OCI-LY3 (cell line): ENCODE measurements around the gene KLHL36.

ENCODE experiments used
- H2AFZ ChIP-seq: fragments of 200-600, 300-600 bp; shearing (Covaris generic); 2 replicates; pipeline ENCODE4 v1.6.0; 2014; ENCODE audit warnings: antibody characterized with exemption, low read depth, low read length
- H3K27ac ChIP-seq: fragments of 200-600, 300-600 bp; sonication (generic); 2 replicates; pipeline ENCODE4 v1.5.1; 2014; ENCODE audit warnings: mild to moderate bottlenecking, low read length, moderate library complexity, mixed read lengths
- H3K27me3 ChIP-seq: fragments of 200-600, 300-600 bp; sonication (generic); 2 replicates; pipeline ENCODE4 v1.6.1; 2014; ENCODE audit warnings: low read depth, low read length, mixed read lengths
- H3K36me3 ChIP-seq: fragments of 200-600, 300-600 bp; sonication (generic); replicated peaks from 2 replicates; pipeline ENCODE3; 2014; ENCODE audit warnings: low read depth, low read length, mixed read lengths
- H3K4me1 ChIP-seq: fragments of 300-600, 200-600 bp; sonication (generic); 2 replicates; pipeline ENCODE4 v1.6.1; 2014; ENCODE audit warnings: low read length, mixed read lengths
- H3K4me2 ChIP-seq: fragments of 200-600, 300-600 bp; sonication (generic); 2 replicates; pipeline ENCODE4 v1.6.1; 2014; ENCODE audit warnings: low read length, mixed read lengths
- H3K4me3 ChIP-seq: fragments of 300-600, 200-600 bp; sonication (generic); 2 replicates; pipeline ENCODE4 v1.5.1; 2014; ENCODE audit warnings: antibody characterized with exemption, mild to moderate bottlenecking, low read length, moderate library complexity
- H3K79me2 ChIP-seq: fragments of 300-600, 200-600 bp; shearing (Covaris generic); 2 replicates; pipeline ENCODE4 v1.6.1; 2014; ENCODE audit warnings: mild to moderate bottlenecking, low read length, mixed read lengths
- H3K9ac ChIP-seq: fragments of 300-600, 200-600 bp; shearing (Covaris generic); 2 replicates; pipeline ENCODE4 v1.6.0; 2014; ENCODE audit warnings: mild to moderate bottlenecking, low read length, moderate library complexity
- H3K9me3 ChIP-seq: fragments of 200-600, 300-600 bp; shearing (Covaris generic); 2 replicates; pipeline ENCODE4 v1.6.1; 2014; ENCODE audit warnings: low read length, mixed read lengths; ENCODE audit not compliant: insufficient read depth
- H4K20me1 ChIP-seq: fragments of 200-600, 300-600 bp; sonication (generic); 2 replicates; pipeline ENCODE4 v1.6.1; 2016; ENCODE audit warnings: low read length, mixed read lengths; ENCODE audit not compliant: insufficient read depth
- CTCF ChIP-seq: fragments of 200-600, 300-600 bp; sonication (generic); IDR thresholded peaks from 2 replicates; pipeline ENCODE4 v1.5.1; 2014; ENCODE audit warnings: antibody characterized with exemption, low read length, low read depth
- EZH2phosphoT487 ChIP-seq: fragments of 200-600 bp; shearing (Covaris generic); IDR thresholded peaks from 2 replicates; pipeline ENCODE4 v1.6.1; 2018; ENCODE audit warnings: antibody characterized with exemption, mixed run types, low read depth

Gene KLHL36

GRCh38 chr16:84629580-84629979 lies 18.7 kb upstream of the KLHL36 start:
- H2AFZ ChIP-seq = no peak overlapping the region
- no peaks in the 10 kb centered on the region for H3K36me3 ChIP-seq
- peaks cover 37% of the 10 kb centered on the region for H3K27me3 ChIP-seq
- H3K4me1 ChIP-seq = peaks cover 26% of the 10 kb centered on the region
- no peak overlapping the region for H3K4me2 ChIP-seq
- no peak overlapping the region for H3K27ac ChIP-seq
- TF ChIP-seq EZH2phosphoT487 = no peak
- TF ChIP-seq CTCF = no peak
- H3K9me3 ChIP-seq = no peaks in the 10 kb centered on the region
- no peak overlapping the region for H3K9ac ChIP-seq
- no peaks in the 10 kb centered on the region for H3K79me2 ChIP-seq
- no peaks in the 10 kb centered on the region for H4K20me1 ChIP-seq
- H3K4me3 ChIP-seq = no peak overlapping the region

GRCh38 chr16:84630009-84630408 lies 18.3 kb upstream of the KLHL36 start:
- H2AFZ ChIP-seq = no peak overlapping the region
- H3K4me2 ChIP-seq = no peak overlapping the region
- TF ChIP-seq CTCF = no peak
- no peak for TF ChIP-seq EZH2phosphoT487
- H3K9ac ChIP-seq = no peak overlapping the region
- peaks cover 26% of the 10 kb centered on the region for H3K4me1 ChIP-seq
- H3K4me3 ChIP-seq = no peak overlapping the region
- no peak overlapping the region for H3K27ac ChIP-seq
- no peaks in the 10 kb centered on the region for H3K36me3 ChIP-seq
- no peaks in the 10 kb centered on the region for H4K20me1 ChIP-seq
- H3K79me2 ChIP-seq = no peaks in the 10 kb centered on the region
- no peaks in the 10 kb centered on the region for H3K9me3 ChIP-seq
- peaks cover 37% of the 10 kb centered on the region for H3K27me3 ChIP-seq

- Histone ChIP-seq H3K9ac (no peak overlapping the region), H3K79me2 (no peaks in the 10 kb centered on the region), H3K27me3 (peaks cover 32% of the 10 kb centered on the region), H3K27ac (no peak overlapping the region), H3K4me3 (no peak overlapping the region), H3K4me2 (no peak overlapping the region), H4K20me1 (no peaks in the 10 kb centered on the region), H3K9me3 (no peaks in the 10 kb centered on the region), H2AFZ (no peak overlapping the region), H3K36me3 (no peaks in the 10 kb centered on the region), H3K4me1 (peaks cover 26% of the 10 kb centered on the region)
- no peak for TF ChIP-seq CTCF
- TF ChIP-seq EZH2phosphoT487 = no peak
Measured at GRCh38 chr16:84630446-84631152, 17.7 kb upstream of the KLHL36 start.

GRCh38 chr16:84631153-84631466 lies 17.2 kb upstream of the KLHL36 start:
- no peak overlapping the region for H3K4me2 ChIP-seq
- H3K9ac ChIP-seq = no peak overlapping the region
- no peaks in the 10 kb centered on the region for H3K9me3 ChIP-seq
- H3K27me3 ChIP-seq = peaks cover 30% of the 10 kb centered on the region
- no peaks in the 10 kb centered on the region for H3K36me3 ChIP-seq
- no peaks in the 10 kb centered on the region for H4K20me1 ChIP-seq
- no peak overlapping the region for H2AFZ ChIP-seq
- TF ChIP-seq EZH2phosphoT487 (no peak), CTCF (no peak)
- H3K4me3 ChIP-seq = no peak overlapping the region
- H3K4me1 ChIP-seq = peaks cover 26% of the 10 kb centered on the region
- no peaks in the 10 kb centered on the region for H3K79me2 ChIP-seq
- no peak overlapping the region for H3K27ac ChIP-seq
